GM19463 (cell line): ENCODE data around the gene GMEB2.
"Not testable (repeated sequence)": the region's sequence is repeated elsewhere in the genome, so short reads cannot be mapped to it uniquely, and the experiment has no call there.

Experiments used
- ATAC-seq: cut with Tn5 transposase; IDR thresholded peaks from one replicate; pipeline ENCODE4 v1.9.1; 2021; ENCODE audit warnings: mild to moderate bottlenecking, moderate library complexity; ENCODE audit not compliant: unreplicated experiment

Gene GMEB2

DNA sequence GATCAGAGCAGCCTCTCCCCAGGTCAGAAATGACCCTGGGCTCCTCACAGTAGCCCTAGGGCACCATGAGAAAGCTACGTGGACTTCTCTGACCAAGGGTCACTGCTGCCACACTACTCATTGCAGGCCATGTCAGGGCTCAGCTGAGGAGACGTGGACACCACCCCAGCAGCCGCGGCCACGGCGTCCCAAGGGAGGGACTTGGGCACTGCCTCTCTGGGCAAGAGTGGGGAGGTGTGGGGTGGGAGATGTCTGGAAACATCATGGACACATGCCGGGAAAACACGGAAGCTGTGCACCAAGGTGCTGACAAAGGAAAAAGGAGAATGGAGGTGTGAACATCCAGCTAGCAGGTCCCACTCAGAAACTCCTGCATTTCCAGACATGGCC lies 9.0 kb downstream of the GMEB2 start:
- ATAC-seq: no peak

DNA sequence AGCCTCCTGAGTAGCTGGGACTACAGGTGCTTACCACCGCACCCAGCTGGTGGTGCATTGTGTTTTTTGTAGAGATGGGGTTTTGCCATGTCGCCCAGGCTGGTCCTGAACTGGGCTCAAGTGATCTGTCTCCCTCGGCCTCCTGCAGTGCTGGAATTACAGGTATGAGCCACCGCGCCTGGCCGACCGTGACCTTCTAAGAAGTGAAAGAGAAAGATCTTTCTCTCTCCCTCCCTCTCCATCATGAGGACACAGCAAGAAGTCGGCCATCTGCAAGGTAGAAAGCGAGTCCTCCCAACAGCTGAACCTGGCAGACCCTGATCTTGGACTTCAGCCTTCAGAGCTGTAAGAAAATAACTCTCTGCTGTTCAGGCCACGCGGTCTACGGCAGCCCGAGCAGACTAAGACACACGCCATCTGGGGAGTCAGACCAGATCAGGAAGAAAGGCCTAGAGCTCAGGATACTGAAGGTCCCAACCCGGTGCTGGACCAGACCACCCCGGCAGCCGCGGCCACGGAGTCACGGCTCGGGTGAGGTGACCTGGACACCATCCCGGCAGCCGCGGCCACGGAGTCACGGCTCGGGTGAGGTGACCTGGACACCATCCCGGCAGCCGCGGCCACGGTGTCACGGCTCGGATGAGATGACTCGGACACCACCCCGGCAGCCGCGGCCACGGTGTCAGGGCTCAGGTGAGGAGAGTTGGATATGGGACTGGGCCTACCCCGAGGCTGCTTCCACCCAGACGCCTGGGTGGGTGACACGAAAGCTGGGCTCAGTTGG lies 9.6 kb downstream of the GMEB2 start:
- no peak for ATAC-seq

DNA sequence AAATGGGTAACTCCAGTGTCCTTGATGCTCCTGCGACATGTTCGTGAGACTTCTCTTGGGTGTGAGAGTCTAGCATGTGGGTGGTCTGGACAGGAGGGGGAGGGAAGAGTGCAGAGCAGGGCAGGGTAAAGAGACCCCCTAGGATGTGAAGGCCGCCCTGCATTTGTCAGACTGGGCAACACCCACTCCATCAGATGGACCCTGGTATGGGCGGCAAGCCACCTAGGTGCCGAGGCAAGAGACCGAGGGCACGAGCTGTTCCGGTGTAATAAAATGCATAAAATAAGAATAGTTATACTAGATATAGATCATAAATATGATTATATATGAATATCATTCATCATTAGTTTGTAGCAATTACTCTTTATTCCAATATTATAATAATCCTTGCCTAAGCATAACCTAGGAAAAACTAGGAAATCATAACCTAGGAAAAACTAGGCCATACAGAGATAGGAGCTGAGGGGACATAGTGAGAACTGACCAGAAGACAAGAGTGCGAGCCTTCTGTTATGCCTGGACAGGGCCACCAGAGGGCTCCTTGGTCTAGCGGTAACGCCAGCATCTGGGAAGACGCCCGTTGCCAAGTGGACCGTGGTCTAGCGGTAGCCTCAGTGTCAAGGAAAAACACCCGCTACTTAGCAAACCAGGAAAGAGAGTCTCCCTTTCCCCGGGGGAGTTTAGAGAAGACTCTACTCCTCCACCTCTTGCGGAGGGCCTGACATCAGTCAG lies 12.9 kb downstream of the GMEB2 start:
- not testable (repeated sequence) for ATAC-seq

DNA sequence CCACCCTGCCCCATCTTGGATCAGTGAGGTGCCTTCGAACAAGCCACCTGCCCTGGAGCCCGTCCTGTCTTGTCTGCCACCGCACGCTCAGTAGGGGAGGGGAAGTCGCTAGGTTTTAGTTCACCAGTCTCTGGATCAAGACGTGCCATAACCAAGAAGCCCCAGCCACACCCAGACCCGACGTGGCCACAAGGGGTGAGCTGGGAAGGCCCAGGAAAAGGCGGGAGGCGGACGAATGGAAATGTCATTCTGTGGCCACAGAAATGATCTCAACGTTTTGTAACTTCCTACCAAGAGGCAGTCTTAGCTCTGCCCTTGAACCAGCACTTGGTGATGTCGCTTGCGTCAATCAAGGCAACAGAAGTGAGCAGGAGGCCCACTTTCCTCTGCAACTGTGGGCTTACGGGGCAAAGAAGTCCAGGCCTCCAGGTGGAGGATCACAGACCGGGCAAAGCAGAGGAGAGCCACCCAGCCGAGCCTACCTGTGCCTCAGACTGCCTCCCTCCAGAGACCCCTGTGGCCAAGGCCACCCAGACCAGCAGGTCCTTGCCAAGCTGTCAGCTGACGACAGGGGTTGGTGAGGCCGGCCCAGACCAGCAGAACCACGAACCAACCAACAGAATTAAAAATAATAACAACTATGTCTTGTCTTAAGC lies 14.5 kb downstream of the GMEB2 start:
- no peak for ATAC-seq

DNA sequence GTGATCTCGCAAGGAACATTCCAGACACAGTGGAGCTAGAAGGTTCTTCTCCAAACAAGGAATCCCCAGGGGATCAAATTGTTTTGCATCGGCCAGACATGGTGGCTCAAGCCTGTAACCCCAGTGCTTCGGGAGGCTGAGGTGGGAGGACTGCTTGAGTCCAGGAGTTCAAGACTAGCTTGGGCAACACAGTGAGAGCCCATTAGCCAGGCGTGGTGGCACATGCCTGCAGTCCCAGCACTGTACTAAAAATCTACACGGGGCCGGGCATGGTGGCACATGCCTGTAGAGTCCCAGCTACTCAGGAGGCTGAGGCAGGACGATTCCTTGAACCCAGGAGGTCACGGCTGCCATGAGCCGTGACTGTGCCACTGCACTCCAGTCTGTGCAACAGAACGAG lies 15.3 kb downstream of the GMEB2 start:
- no peak for ATAC-seq

DNA sequence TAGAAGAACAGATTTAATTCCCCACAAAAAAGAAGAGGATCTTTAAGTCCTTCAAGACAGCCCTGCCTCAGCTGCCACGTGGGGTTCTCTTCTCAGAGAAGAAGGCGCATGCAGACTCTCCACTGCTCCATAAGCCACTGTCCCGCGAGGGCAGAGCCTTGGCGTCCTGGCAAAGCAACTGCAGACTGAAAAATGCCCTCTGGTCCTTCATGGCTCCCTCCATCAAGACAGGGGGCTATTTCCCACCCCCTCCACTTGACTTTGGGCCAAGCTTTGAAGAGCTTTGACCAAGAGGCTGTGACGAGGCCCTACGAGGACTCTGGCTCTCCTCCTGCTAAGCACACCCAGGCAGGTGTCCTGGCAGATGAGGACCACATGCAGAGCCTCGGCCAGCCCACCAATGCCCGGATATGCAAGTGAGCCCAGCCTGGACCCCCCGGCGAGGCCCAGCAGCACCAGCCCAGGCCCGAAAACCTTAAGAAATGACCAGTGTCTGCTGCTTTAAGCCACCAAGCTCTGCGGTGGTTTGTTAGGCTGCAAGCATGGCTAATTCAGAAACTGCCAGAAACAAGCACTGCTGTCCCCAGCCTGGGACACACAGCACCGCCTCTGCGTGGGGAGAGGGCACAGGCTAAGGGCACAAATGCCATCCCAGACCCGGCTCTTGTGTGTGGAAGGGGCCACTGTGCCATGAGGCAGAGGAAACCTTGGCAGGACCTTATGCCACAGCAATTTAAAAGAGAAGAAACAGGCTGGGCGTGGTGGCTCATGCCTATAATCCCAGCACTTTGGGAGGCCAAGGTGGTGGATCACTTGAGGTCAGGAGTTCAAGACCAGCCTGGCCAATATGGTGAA lies 16.1 kb downstream of the GMEB2 start:
- ATAC-seq: no peak

DNA sequence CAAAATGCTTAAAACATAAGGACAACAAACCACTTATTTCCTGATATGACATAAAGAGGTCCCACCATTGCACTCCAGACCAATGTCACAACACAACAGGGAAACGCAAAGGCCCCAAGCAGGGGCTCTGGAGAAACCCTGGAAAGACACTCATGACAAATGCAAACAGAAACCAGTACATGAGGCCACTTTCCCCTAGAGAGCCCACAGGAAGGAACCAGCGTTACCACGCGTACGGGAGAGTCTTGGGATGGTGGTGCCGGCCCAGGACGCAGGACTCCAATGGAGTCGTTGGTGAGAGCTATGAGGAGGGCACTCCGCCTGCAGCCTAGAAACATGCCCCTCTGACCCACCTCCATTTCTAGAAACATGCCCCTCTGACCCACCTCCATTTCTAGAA lies 20.2 kb downstream of the GMEB2 start:
- ATAC-seq: no peak

DNA sequence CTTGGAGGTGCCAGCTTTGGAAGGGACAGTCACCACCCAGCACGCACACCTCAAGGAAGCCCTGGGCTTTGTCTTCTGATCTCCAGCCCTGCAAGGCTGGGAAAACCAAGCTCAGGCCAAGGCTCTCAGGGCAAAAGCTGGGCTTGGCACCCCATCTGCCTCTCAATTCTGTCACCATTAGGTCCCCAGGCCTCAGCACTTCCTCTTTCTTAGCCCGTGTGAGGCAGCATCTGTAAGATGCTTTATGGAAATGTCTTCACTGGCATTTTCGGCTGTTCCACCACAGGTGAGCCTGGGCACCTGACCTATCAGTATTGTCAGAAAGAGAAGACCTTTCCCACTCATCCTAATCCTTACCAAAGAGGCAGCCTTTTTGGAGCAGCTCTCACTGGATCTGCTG lies 24.6 kb downstream of the GMEB2 start:
- ATAC-seq: no peak

DNA sequence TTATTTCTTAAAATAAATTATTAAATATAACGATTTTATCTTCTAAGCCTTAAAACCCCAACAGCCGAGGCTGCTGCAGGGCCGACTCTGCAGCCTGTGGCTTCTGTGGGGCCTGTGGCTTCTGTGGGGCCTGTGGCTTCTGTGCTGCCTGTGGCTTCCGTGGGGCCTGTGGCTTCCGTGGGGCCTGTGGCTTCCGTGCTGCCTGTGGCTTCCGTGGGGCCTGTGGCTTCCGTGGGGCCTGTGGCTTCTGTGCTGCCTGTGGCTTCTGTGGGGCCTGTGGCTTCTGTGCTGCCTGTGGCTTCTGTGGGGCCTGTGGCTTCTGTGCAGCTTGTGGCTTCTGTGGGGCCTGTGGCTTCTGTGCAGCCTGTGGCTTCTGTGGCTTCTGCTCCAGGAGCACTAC lies 25.2 kb downstream of the GMEB2 start:
- not testable (repeated sequence) for ATAC-seq

DNA sequence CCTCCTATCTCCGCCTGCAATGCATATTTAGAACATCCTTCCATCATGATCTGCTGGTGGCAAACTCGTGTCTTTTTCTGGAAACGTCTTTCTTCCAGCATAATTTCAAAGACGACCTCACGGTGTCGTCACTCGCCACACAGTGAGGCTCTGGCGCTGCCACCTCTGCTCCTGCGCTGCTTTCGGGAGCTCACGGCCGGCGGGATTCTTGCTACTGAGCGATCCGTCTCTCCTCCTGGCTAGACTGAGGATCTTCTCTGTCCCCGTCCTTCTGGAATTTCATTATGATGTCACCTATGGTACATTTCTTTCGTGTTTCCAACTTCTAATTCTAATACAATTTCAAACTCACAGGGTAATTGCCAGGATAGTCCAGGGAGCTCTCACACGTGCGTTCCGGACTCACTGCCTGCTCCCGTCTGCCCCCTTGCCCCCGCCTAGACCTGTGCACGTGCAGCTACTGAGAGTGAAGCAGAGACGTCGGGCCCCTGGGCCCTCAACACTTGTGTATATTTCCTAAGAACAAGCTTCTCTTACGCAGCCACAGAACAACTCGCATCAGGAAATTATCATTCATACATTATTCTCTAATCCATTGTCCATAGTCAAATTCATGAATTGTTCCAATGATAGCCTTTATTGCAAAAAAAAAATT lies 27.4 kb downstream of the GMEB2 start:
- ATAC-seq: no peak

DNA sequence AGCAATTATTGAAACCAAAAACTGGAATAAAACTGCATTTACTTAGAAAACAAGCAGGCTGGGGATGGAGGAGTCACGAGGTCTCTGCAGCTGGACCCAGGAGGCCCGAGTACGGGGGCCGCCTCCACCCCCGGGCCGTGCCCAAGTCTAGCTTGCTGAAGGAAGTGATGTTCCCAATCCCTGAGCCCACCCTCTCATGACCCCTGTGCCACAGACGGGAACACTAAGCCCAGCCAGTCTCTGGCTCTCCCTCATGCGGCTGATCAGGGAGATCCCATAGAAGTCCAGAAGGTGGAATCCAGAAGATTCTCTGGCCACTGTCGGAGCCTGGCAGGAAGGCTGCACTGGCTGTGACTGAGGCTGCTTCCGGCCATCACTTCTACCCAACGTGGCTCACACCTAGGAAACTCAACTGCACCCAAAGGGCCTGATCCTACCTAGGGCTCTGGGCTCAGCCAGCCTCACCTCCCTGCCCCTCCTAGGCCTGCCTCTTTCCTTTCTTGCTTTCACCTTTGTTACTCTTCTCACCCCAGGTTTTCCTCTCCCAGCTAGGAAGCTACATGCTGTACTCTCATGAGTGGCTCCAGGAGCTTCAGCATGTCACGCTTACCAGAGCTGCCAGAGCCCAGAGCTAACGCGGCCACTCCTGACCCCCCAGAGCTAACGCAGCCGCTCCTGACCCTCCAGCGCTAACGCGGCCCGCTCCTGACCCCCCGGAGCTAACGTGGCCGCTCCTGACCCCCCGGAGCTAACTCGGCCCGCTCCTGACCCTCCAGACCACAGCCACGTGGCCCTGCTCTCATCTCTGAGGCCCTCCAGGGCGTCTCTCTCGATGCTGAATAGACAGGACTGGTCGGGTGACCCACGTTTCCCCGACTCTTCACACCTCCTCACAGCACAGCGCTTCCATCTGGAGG lies 28.2 kb downstream of the GMEB2 start:
- no peak for ATAC-seq

DNA sequence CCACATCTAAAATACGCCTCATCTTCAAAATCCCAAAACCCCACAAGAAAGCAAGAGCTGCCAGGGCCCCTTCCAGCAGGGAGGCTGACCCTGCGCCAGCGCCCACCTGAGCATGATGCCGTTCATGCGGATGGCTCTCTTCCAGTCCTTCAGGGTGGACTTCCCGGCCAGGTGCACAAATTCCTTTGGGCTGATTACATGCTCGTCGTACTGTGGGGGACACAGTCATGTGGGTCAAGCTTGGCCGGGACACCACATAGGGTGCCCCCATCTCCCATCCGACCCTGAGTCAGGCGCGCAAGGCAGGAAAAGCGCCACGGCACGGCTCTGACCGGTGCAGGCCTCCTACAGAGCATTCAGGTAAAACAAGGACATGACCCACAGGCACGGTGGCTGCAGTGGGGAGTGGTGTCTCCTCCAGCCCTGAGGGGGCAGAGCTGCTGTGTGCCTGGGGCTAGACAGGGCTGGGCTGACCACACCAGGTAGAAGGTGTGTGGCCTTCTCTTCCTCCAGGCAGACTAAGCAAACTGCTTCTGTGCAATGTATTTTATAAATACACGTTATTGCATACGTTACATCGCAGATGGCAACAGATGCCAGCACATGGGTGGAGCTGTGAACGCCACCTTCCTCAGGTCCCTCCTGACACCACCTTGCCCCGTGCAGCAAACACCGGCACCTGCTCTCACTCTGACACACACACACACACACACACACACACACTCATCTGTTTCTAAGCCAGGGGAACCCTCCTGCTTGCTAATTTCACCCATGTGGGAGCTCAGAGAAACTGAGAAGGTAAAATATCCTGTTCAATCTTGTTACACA lies 29.0 kb downstream of the GMEB2 start:
- no peak for ATAC-seq

DNA sequence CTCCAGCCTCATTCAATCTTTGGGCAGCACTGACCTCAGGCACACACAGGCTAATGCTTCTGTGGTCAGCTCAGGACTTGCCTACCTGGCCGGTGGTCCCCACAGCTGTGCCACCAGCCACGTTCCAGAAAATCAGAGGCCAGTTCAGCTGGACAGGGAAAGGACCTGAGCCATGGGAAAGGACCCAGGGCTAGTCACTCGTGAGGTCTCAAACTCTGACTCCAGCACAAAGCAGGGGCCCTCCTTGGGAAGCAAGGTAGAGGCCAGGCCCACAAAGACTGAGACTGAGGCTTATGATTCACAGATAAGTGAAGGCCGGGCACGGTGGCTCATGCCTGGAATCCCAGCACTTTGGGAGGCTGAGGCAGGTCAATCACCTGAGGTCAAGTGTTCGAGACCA lies 30.5 kb downstream of the GMEB2 start:
- ATAC-seq: no peak

DNA sequence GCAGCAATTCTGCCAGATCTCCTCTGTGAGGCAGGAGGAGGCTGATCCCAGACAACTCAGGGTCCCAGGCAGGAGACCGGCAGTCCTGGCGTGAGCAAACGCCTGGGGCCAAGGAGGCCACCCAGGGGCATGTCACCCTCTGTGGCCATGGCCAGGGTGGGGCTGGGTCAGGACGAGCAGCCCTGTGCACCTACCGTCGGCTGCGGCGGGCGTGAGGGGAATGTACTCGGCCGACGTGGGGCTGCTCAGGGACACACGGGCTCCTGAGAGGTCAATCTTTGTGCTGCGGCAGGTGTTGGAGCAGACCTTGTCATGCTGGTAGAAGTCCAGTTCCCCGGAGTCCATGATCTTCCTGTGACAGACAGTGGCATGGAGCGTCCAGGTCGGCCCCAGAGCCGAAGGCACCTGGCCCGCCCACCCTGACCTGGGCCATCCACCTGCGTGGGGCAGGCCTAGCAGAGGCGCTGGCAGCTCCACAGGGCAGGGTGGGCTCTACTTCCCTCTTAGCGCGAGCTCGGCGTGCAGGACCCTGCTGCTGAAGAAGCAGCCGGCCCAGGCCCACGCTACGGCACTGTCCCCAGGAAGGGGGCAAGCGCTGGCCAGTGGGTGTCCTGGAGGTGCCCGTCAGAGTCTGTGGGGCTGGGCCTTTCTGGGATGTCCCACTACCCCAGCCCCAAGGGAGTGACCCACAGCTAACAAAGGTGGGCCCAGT lies 31.3 kb downstream of the GMEB2 start:
- ATAC-seq: no peak

DNA sequence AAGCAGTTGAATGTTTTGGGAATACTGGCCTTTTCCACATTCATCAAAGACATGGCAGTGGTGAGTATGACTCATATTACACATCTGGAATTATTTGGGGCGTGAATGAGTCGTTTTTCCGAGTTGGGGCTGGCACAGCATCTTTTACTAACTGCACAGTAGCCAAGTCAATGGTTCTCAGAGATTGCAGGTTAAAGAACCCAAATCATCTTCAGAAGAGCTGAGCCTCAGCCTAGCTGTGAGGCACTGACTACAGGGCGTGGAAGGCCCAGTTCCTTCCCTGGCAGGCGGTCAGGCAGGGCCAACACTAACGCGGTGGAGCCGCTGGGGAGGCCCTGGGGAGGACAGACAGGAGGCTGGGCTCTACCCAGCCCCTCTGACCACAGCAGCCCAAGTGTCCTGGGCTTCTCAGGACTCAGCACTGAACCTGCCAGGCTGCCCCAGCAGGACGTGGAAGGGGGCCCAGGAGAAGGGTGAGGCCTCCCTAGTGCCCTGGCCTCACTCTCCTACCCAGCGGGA lies 32.8 kb downstream of the GMEB2 start:
- no peak for ATAC-seq

DNA sequence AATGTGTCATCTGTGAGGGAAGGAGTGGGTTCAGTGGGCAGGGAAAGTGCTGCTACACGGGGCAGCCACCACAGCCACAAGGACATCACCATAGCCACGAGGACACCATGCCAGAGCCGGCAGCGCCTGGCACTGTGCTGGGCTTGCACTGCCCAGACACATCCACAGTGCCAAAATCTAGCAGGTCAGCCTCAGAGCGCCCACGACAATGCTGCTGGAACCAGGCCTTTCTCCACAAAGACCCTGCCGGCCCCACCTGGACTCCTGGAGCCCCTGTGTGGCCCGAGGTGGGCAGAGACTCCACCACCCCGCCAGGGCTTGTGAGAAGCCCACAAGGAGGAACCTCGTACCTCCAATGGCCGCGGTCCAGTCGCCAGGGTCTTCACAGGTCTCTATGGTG lies 34.2 kb downstream of the GMEB2 start:
- ATAC-seq: no peak

DNA sequence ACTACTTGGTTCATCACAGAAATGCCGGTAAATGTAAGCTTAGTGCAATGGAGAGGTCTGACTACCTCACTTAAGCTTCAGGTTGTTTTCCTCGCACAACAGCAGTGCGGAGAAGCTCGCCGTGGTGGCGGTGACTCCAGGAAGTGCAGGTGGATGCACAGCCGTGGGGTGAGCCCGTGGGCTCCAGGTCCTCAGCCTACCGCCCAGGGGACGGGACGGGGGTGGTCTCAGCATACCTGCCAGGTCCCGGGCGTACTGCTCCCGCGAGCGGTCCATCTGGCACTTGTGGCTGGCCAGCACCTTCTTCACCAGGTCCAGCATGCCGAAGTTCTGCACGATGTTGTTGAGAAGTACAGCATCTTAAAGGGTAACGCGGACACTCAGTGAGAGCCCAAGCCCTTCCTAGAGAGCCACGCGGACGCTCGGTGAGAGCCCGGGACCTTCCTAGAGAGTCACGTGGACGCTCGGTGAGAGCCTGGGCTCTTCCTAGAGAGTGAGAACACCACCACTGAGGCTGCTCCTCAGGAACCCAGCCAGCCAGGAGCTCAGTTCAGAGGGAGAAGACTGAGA lies 35.0 kb downstream of the GMEB2 start:
- ATAC-seq: no peak
